Astrocyte of the cerebellum (primary cell): ENCODE measurements around the gene EBF4.

Experiments used
- DNase-seq: peaks from one replicate; pipeline ENCODE4 v3.0.0-alpha.2; 2011; ENCODE audit warnings: low read depth
- H3K4me3 ChIP-seq: 2 replicates; pipeline ENCODE4 v1.5.1; 2011; ENCODE audit warnings: mild to moderate bottlenecking, low read depth, low read length, moderate library complexity
- CTCF ChIP-seq: IDR thresholded peaks from 2 replicates; pipeline ENCODE4 v1.5.1; 2012; ENCODE audit warnings: low read length, low read depth, moderate library complexity, mild to moderate bottlenecking; ENCODE audit errors: missing control alignments
- in situ Hi-C: cut with HindIII; loops from 2 replicates; pipeline ENCODE4 v1.10.0; 2017; ENCODE audit warnings: low sequenced_read_pairs

Gene EBF4

GRCh38 chr20:2699775-2700413 lies 7.3 kb downstream of the EBF4 start:
- H3K4me3 ChIP-seq = no peak overlapping the region
- in situ Hi-C loops = no loop called here
- no peak for TF ChIP-seq CTCF
- no peak for DNase-seq

- no peak for TF ChIP-seq CTCF
- no peak for DNase-seq
- no peak overlapping the region for H3K4me3 ChIP-seq
- in situ Hi-C loops = no loop called here
Measured at GRCh38 chr20:2700913-2701620, 8.5 kb downstream of the EBF4 start.

- in situ Hi-C loops = no loop called here
- DNase-seq = no peak
- no peak for TF ChIP-seq CTCF
- H3K4me3 ChIP-seq = no peak overlapping the region
Measured at GRCh38 chr20:2701671-2702081, 9.1 kb downstream of the EBF4 start.

- in situ Hi-C loops = no loop called here
- no peak for TF ChIP-seq CTCF
- H3K4me3 ChIP-seq = no peak overlapping the region
- no peak for DNase-seq
Measured at GRCh38 chr20:2703716-2704475, 11.3 kb downstream of the EBF4 start.

GRCh38 chr20:2705931-2706645 lies 13.5 kb downstream of the EBF4 start:
- in situ Hi-C loops = no loop called here
- no peak for TF ChIP-seq CTCF
- no peak overlapping the region for H3K4me3 ChIP-seq
- no peak for DNase-seq

- in situ Hi-C loops = no loop called here
- TF ChIP-seq CTCF = no peak
- no peak overlapping the region for H3K4me3 ChIP-seq
- DNase-seq = no peak
Measured at GRCh38 chr20:2706688-2707352, 14.2 kb downstream of the EBF4 start.
